RPMI7951 (cell line): ENCODE data around the gene GABRB1. TPM values are rescaled to one million over a fixed set of nuclear protein-coding genes. Genes with fewer than 3 reads are reported as not detected.
A peak's percentile ranks its signal among the peaks of the same experiment; 100 is the strongest.

ENCODE experiments used
- DNase-seq: peaks from one replicate; pipeline ENCODE4 v3.0.0-alpha.2; 2012; ENCODE audit warnings: low read depth
- total RNA-seq: library from RNA; depleted of rRNA; stranded (reverse); fragments of >200 nt; shearing (Covaris generic); gene quantifications from 2 replicates; pipeline ENCODE4 v1.2.3, GENCODE V29; 2014

Gene GABRB1
- total RNA-seq, 1 experiment from 2014 or later = not detected

DNA sequence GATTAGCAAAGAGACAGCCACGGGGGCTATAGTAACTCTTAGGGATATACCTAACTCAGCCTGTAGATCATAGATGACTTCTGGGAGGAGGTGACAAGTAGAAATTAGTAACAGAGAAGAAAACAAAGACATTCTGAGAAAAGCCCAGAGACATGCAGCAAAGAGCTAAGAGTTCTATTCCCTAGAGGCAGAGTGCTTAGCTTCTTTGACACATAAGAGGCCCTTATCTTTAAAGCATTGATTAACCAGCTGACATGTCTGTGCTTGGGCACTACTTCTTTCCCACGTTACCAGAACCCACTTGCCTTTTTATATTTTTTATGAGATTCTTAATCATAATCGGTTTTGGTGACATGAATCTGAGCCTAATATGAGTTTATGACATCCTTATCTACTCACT lies 179.5 kb downstream of the GABRB1 start:
- DNase-seq = no peak

DNA sequence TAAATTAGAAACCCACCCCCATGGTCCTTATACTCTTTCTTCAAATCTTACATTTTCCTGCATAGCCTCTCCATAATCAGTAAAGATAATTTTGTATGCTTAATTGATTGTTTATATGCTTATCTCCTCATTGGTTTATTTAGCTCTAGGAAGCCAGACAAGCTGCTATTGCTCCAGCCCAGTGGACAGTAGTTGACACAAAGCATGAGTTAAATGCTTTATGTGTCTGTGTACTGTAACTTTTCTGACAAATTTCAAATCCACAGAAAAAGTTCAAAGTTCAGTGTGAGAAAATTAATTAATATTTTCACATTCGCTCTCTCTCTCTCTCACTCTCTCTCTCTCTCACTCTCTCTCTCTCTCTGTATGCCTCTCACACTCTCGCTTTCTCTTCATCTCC lies 181.7 kb downstream of the GABRB1 start:
- no peak for DNase-seq

DNA sequence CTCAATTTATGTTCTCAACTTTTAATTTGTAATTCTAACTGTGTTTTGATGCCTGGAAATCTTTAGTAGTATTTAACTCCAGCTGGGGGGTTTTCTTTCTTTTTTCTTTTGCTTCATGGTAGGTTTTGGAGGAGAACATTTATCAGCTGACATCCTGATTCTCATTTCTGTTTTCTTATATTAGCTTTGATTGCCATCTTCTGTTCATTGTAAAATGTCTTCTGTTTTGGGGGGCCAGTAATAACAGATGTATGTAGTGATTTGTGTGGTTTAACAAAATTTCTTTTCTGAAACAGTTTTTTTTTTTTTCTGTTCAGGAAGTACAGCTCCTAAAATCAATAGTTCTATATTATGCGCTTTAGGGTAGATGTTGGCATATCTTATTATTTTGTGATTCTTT lies 182.2 kb downstream of the GABRB1 start:
- no peak for DNase-seq

DNA sequence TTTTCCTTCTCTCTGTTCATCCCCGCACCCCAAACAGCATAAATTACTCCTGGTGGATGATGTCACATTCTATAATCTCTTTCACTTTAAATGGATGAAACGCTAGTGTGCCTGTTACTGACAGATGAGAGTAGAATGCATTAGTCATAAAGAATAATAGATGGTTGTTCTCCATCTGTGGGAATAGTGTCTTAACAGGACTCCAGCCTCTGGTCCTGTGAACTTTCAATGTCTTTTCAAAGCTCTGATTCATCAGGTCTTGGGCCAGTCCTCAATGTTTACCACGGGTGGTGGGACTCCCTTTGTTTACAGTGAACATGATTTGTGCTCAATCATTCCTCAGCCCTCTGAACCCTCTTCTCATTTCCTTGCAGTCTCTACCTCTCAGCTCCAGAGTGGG lies 182.6 kb downstream of the GABRB1 start:
- DNase-seq = peak; percentile 44

DNA sequence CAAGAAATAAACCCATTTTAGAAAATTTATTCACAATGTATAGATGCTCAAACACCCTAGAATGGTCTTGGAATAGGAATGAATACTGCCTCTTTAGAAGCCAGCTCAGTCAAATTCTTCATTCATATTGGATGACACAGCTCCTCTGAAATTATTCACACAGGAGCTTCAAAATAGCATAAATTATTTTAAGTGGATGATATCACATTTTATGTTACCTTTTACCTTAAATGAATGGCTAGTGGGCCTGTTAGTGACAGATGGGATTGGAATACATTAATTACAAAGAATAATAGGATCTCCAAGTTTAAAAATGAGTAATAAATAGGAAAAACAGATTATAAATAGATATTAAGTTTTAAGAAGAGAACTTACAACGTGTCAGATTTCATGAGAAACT lies 184.4 kb downstream of the GABRB1 start:
- DNase-seq = no peak

DNA sequence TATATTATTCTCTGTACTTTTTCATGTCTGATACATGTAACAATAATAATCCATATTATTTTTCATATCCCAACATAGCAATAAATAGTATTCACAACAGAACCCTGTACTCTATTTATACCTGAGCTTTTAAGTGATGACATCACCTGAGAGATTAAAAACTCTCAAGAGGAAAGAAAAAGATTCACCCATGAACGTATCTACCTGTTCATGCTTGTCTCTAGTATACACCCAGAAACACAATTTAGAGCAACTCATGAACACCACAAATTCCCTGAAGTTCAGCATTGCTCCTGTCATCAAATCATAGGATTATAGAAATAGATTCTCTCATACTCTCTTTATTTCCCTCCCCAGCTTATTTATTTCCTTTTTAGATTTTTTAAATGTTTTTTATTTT lies 185.9 kb downstream of the GABRB1 start:
- DNase-seq = no peak

DNA sequence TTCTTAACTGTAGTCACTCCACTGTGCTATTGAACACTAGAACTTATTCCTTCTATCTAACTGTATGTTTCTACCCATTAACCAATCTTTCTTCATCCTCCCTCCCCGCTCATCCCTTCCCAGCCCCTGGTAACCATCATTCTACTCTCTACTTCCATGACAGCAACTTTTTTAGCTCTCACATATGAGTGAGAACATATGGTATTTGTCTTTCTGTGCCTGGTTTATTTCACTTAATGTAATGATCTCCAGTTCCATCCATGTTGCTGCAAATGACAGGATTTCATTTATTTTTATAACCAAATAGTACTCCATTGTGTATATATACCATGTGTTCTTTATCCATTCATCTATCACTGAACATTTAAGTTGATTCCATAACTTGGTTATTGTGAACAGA lies 186.5 kb downstream of the GABRB1 start:
- no peak for DNase-seq

DNA sequence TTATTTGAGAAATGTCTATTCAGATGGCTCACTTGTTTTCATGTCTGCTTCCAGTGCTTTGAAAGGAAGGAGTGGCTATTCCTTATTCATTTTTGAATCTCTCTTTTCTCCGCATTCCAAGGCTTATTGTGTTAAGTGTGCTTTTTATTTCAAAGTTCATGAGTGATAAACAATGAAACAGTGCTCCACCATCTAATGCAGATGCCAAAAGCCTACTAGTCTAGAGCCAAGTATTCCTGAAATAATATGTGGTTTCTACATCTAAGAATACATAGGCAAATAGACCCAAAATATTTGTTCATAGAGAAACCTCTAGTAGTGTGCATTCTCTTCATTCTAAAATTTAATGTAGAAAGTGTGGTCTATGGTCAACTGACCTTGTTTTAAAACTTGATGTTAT lies 187.3 kb downstream of the GABRB1 start:
- DNase-seq = no peak

DNA sequence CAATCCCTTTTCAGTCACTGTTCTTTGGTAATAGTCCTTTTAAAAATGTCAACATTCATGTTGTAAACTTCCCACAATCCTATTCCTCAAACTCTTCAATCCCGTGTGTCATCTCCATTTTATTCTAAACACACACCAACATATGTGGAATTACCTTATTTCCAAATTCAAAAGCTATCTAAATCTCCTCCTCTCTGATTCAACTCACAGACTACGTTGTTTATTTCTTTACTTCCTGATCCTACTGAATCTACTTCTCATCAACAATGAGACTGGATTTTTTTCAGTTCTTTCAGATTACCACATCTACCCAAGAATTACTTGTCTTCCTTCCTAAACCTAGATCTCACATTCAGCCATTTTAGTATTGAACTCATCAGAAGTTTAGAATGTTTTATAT lies 188.2 kb downstream of the GABRB1 start:
- DNase-seq = no peak

DNA sequence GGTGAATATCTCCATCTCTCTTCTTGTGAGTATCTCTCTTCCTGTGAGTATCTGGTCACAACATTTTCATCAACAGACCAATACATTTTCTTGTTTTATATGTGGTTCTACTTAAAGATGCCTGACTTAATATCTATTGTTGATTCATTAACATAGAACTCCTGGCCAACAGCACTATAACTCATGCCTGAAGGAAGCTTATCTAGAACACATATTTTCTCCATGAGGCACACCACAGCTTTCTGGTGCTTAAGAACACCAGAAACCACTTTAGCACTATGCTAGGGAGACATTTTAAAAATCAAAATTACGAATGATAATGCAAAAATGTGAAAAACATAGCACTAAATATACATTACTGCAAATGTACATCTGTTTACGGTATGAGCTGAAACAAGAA lies 190.4 kb downstream of the GABRB1 start:
- no peak for DNase-seq

DNA sequence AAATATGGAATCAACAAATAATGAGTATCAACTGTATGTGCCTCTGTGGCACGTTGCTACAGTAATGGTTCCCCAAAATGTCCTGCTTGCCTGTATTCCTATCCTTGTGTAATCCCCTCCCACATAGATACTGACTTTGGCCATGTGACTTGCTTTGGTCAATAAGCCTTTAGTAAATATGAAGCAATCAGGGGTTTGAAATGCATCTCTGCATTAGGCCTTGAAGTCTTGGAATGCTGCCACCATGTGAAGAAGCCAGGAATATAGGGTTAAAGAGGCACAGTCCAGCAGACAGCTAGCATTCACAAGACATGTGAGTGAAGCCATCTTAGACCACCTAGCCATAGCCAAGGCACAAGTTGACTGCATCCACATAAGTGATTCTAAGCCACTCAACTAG lies 190.9 kb downstream of the GABRB1 start:
- DNase-seq = no peak

DNA sequence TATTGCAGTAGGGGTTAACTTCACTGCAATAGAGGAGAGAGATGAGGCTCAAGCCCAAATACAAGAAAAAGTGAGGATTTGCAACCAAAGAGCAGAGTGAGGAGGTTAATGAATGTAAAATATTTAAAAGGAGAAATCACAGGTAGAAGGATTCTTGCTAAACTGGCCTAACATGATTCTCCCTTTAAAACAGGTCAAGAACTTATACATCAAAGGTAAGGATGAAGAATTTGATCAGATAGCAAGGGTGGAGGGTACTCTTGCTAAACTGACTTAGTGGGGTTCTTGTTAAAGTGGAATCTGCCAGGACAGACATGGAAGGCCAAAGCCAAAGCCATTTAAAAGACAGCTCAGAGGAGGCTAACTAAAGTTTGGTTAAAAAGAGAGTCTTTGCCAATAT lies 193.0 kb downstream of the GABRB1 start:
- no peak for DNase-seq

DNA sequence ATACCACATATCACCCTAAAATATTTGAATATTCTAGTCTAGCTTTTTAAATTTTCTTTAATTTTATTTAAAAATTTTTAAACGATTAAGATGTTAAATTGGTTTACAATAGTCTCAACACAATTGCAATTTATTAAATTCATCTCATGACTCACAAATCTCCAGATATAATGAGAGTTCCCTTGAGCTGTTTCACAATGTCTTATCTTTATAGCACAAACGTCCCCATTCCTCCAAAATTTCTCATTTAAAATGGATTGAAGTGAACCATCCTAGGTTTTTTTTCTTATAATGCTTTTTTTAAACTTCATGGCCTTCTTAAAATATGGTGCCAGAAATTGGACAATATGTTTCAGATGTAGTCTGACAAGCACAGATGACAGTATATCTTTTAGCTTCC lies 204.4 kb downstream of the GABRB1 start:
- DNase-seq = no peak

DNA sequence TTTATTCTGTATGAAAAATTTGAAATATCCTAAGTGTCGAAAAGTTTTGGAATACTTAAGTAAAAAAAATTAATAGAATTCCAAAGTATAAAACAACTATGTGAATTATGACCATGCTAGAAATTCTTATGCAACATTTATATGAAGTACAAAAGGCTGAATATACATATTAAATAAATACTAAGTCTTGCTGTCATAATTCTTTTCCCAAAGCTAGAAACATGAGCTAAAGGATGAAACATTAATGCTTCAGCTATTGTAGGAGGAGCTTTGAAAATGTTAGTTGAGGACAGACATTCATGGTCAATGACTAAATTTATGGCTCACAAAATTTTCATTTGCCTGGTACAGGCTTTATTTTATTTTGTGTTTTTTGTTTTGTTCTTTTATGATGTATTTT lies 207.3 kb downstream of the GABRB1 start:
- DNase-seq = no peak

DNA sequence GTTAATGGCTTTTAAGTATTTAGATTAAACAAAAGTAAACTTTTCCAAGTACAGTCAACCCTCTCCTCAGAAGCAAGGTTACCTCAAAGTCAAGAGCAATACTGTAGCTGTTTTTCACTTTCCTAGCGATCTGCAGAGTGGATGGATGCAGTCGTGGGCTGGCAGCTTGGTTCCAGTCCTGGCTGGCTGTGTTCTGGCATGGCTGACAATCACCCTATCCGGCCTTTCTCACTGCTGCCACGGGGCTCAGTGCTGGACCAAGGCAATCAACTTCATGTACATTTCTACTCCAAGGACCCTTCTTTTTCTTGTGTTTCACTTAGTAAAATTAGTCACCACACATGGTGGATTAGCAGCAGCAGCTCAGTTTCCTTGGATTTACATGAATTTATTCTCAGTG lies 208.3 kb downstream of the GABRB1 start:
- no peak for DNase-seq

DNA sequence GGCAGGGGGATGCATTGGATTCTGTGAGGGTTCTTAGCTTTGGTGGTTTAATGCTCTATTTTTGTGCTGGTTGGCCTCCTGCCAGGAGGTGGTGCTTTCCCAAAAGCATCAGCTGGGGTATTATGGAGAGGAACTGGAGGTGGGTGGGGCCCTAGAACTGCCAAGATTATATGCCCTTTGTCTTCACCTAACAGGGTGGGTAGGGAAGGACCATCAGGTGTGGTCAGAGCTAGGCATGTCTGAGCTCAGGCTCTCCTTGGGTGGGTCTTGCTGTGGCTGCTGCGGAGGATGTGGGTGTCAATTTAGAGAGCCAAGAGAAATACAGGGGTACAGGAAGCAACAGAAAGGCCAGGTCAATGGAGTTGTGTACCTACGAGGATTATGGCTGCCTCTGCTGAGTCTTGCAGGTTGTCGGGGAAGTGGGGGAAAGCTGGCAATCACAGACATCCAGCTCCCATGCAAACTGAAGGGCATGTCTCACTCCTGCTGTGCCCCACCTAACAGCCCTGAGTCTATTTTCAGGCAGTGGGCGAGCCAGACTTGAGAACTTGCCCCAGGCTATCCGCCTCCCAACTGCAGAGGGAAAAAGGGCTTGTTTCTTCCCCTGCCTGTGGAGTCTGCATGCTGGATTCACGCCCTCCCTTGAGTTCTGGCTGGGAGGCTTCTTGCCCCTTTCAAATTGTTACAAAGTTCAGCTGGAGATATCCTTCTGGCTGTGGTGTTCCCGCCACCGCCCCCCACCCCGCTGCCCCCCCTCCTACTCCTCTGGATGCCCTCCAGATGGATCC lies 220.2 kb downstream of the GABRB1 start:
- no peak for DNase-seq

DNA sequence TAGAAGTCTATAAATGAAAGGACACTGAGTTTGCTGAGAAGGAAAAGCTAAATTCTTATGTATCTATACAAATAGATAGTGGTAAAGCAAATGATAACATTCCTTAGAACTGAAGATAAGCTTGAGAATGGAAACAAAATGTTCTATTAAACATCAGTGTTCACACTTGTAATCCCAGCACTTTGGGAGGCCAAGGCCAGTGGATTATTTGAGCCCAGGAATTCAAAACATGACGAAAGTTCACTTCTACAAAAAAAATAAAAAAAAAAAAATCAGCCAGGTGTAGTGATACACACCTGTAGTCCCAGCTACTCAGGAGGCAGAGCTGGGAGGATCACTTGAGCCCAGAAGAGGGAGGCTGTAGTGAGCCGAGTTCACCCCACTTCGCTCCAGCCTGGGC lies 232.4 kb downstream of the GABRB1 start:
- DNase-seq = no peak

DNA sequence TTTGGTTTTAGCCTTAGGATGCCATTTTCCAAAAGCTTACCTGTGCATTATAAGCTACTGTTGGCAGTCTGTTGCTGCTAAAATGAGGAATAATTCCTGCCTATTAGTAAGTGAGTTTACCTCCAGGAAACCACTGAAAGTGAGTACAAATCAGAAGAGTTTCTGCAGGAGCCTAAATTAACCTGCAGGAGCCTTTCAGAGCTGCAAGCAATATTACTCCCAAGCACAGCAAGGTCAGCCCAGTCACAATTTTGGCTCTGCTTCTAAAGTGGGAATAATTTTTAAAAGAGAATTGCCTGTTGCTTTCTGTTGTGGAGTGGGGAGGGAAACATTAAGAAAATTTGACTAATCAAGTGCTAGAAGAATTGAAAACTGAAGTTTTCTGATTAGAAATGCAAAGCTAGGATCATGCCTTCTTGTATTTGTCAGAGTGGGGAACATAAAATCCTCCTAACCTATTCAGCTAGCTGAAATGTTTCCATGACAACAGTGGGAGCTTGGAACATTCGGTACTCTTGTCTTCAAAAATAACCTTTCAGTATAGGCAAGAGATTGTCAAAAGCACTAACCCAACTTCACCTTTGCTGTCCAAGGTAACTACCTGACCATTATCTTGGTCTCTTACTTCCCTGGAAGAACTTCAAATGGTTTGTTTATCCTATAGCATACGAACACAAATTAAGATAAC lies 239.0 kb downstream of the GABRB1 start:
- DNase-seq = no peak

DNA sequence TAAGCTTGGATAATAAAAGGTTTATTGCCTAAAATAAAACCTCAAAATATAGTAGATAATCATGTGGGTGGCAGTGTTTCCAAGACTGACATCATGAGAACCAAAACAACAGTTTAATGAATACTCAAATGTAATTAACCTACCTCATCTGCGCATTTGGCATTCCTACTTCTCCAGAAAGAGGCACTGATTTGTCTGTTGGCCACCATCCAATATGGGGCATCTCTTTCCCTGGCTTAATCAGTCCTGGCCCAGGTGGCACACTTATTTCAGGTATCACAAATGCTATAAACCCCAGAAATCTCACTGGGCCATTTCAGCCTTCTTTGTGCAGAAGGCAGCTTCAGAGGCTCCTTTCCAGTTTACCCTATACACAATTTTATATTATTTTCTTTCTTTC lies 239.9 kb downstream of the GABRB1 start:
- no peak for DNase-seq

DNA sequence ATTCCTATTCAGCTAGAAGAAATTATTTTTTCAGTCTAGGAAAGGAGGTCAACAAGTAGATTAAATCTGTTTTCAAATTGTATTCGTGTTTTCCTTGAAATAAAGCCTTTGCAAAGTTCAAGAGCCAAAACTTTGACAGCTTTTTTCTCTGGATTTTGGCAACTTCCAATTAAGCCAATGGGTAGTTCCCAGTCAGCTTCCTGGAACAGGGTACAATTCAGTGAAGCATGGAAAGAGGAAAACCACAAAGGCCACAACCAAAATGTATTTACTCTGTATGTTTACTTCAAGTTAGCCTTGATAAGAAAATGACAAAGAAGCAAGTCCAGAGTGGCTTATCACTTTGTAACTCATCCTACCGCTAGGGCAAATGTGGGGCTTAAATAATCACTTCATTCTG lies 243.5 kb downstream of the GABRB1 start:
- no peak for DNase-seq

DNA sequence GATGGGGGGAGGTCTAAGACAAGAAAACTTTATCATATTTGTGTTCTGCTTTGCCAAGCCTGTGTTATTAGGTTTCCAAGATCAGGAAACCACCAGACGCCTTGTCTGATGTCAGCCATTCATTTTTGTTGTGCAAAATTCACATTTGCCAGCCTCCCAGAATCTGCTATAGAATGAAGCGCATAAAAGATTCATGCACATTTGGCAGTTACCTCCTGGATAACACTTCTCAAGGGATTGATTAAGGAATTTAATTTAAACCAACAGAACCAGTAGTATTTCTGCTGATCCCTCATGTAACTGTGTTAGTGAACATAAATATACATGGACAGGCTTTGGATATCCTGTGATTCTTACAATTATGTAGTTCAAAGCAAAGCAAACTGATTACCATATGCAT lies 244.2 kb downstream of the GABRB1 start:
- no peak for DNase-seq

DNA sequence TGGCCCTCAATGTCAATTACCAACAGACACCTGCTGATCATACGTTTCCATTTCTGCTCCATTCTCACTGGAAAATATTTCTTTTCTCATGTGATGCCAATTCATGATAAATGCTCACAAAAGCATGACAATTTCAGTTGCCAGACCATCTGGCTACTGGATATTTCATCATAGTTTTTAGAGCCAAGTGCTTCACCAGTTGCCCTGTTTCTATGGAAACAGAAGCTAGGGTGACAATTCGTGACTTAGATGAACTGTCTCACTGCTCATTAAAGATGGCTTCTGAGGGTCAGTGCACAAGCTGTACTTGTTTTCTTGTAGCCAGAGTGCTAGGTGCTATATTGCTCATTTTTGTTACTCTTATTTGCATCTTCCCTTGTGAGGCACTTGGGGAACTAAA lies 247.3 kb downstream of the GABRB1 start:
- no peak for DNase-seq

DNA sequence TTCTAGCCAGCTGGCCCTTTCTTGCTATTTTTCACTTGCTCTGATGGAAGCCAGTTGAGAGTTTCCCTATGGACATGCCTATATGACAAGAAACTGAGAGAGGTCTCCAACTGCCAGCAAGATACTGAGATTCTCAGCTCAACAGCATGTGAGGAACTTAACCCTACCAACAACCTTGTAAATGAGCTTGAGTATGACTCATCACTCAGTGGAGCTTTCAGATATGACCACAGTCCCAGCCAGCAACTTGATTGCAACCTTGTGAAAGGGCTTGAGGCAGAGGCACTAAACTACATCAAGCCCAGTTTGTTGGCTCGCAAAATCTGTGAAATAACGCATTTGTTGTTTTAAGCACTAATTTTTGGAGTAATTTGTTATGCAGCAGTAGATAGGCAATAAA lies 256.4 kb downstream of the GABRB1 start:
- DNase-seq = peak; percentile 1

DNA sequence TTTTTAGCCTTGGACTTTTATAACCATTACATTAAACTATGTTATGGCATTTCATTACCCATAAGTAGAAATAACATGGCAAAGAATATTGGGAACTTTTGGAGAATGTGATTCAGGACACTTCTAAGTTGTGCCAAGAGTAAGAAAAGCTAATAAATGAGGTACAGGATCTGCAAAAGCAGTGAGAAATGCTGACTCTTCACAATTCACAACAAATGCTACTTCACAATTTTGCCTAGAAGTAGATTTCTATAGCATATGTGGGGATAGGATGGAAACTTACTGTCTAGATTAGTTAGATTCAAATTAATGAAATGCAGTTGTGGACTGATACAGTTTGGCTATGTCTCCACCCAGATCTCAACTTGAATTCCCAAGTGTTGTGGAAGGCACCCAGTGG lies 258.4 kb downstream of the GABRB1 start:
- DNase-seq = no peak
